HG03354 (cell line): ENCODE data around the gene PRICKLE3.

Experiments
- ATAC-seq: cut with Tn5 transposase; IDR thresholded peaks from one replicate; pipeline ENCODE4 v1.9.1; 2021; ENCODE audit warnings: mild to moderate bottlenecking; ENCODE audit not compliant: unreplicated experiment, poor library complexity, severe bottlenecking

Gene PRICKLE3

DNA sequence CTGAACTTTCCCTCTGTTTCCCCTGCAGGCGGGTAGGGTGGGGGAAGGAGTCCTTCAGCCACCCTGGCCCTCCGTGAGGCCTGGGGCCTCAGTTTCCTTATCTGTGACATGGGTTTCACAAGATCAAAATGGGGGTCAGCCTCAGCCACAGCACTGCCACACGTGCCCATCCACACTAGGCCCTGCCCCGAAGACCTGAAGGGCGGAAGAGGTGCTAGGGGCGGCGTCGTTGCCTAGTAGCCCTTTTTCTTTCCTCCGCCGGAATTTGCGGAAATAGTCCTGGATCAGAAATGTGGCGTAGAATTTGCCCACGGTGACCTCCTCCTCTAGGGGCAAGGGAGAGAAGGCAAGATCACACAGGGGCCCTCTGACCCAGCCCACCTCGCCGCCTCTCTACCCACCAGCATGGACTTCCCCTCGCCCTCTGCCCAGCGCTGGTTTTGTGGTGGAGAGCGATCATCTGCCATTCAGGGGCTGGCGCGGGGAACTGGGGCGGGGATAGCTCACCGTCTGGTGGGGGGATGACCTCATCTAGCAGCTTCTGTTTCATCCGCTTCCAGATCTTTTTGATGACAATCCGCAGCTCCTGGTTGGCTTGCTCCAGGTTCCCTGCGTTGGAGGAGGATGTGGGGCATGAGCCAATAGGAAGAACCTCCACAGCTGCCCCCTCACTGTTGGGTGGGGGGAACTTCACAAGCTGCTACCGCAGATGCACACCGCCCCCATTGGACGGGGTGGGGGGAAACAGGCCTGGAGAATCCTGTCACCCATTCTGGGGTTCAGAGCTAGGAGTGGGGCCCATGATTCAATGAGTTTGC is 23.5 kb upstream of the PRICKLE3 start:
- ATAC-seq = no peak

DNA sequence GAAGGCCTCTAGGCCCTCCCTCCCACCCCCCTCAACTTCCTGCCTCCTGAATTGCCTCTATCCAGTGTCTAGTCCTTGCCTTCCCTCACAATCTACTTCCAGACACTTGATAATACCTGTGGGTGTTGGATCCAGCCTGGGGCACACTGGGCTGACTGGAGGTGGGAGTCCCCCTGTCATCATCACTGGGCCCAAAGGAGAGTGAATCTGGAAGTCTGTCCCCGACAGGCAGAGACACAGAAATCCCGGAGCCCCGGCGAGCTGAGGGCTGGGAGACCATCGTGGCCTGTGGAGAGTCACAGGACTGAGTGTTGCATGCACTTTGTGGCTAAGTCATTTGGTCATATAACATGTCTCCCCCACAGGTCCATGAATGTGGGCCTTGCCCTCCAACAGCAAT is 22.2 kb upstream of the PRICKLE3 start:
- ATAC-seq = no peak

DNA sequence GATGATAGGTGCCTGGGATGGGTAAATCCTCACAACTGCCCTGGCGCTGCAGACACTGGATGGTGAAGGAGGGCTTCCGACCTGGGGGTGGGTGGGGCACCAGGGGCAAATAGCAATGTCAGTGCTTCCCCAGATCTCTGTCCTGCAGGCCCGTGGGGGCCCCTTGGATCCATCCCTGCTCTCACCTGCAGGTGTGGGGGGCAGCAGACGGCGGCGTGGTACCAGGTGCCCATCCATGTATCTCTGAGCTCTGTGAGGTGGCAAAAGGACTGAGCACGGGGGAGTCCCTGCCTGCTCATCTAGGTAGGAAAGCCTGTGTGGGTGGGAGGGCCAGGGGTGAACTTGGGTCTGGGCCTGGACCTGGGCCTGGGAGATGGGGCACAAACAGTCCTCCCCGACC is 20.4 kb upstream of the PRICKLE3 start:
- no peak for ATAC-seq

DNA sequence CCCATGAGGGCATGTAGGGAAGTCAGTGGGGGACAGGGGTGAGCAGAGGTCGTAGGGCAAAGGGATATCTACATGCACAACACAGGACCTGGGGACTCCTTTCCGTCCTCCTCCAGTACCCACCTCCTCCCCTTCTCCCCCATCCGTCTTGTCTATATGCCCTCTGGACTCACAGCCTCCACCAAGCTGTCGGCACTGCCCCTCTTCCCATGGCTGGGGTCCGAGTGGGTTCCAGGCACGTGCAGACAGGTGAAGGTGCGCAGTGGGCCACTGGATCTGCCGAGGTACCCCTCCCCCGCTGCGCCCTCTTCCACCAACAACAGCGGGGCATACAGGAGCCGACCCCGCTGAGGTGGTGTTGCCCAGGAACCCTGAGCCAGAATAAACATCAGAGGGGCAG is 19.3 kb upstream of the PRICKLE3 start:
- no peak for ATAC-seq

DNA sequence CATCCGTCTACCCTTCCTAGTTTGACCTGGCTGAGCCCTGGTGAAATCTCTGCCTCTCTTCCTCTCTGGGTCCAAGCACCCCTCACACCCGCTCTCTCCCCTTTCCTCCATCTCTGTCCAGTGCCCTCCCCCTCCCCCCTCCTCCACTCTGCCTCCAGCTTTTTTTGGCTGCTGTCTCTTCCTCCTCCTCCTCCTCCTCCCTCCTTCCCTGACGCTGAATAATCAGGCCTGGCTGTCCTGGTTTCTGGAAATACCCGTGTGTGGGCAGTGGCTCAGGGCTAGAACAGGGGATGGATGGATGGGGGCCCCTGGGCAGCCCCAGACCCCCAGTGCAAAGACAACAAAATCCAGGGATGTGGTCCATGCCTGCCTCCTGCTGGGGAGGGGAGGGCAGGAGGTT is 18.5 kb upstream of the PRICKLE3 start:
- ATAC-seq = no peak

DNA sequence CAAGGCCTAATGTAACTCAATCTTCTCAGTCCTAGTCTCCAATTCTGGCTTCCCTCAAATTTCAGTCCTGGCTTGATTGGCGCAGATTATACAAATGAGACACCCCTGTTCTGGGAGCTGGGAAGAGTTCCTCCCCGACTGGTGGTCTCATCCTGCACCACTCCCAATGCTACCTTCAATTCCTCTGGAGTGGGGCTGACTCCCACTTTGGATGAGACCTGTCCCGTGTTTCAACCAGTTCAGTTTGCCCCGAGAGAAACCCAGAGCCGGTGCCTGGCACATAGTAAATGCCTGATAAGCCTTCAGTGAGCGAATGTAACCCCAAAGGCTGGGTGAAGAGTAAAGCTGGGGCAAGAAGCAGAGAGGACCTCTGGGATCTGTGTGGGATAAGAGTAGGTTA is 17.8 kb upstream of the PRICKLE3 start:
- no peak for ATAC-seq

DNA sequence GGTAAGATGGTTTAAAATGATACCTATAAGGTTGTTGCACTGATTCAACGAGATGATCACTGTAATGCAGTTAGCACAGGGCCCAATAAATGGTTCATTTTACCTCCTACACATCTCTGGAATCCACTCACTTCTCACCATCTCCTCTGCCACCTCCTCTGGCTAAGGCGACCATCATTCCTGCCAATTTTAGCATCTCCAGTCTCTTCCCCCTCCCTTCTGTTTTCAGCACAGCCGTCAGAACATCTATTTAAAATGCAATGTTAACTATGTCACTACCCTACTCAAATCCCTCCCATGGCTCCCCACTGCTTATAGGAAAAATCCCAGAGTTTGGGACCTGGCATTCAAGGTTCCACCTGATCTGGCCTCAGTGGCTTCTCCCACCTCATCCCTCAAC is 17.4 kb upstream of the PRICKLE3 start:
- ATAC-seq = no peak

DNA sequence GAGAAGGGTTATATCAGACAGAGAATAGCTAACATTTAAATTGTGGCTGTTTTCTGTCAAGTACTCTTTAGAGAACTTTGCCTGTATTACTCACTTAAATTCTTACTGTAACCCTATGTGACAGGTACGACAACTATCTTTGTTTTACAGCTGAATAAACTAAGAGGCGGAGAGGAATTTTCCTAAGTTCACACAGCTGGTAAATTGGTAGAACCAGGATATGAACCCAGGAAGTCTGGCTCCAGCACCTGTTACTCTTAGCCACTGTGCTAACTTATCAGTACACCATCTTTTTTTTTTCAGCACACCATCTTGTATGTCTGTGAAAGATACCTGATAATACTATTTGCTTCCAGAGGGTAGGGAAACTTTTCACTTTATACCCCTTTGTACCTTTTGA is 15.8 kb upstream of the PRICKLE3 start:
- ATAC-seq = no peak

DNA sequence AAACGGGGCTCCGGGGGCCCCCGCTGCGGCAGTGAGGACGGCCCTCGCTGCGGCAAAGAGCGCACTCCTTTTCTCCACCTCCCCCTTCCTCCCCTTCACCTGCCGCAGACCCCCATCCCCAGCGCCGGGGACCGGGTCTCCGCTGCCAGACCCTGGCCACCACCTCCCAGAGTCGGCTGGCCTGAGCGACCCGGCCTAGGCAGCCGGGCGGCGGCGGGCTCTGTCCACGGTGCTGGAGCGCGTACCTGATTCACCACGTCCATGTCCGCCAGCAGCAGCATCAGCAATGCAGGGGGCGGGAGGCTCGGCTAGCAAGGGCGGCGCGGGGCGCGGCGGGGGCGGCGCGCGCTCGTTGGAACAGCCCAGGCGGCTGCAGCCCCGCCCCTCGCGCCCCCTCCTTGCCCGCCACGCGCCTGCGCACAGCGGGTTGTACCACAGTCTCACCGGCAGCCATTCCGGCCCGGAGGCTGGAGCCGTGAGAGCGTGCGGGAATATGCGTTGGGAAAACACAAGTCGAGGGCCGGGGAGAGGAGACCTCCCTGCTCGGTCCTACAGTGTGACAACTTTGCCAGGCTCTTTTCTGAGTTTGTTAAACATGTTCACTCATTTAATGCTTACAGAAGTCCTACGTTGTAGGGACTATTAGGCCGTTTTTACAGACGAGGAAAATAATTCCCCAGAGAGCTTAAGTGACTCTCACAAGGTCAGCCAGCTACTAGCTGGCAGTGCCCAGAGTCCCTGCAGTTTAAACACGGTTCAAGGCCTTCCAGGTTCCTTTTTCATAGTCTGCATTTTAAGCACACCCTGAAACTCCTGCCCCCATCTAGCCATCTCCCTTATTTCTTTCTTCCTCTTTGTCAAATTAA is 14.0 kb upstream of the PRICKLE3 start, which contains the start of gene SYP:
TSS of gene SYP (minus strand) at position 288 of the 866 bp plus-strand sequence. CDS start at position 281, 7 bp downstream.
- peak; percentile 97 for ATAC-seq

DNA sequence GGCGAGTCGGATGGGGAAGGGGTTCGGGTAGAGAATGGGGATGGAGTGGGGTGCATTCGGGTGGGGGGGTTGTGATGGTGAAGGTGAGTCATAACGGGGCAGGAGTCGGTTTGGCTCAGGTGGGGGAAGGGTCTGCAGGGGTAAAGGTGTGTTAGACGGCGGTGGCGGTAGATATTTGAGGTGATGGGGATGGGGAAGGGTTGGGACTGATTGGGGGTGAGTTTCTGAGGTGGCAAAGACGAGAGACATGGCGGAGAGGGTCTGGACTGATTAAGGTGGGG is 13.1 kb upstream of the PRICKLE3 start:
- no peak for ATAC-seq

DNA sequence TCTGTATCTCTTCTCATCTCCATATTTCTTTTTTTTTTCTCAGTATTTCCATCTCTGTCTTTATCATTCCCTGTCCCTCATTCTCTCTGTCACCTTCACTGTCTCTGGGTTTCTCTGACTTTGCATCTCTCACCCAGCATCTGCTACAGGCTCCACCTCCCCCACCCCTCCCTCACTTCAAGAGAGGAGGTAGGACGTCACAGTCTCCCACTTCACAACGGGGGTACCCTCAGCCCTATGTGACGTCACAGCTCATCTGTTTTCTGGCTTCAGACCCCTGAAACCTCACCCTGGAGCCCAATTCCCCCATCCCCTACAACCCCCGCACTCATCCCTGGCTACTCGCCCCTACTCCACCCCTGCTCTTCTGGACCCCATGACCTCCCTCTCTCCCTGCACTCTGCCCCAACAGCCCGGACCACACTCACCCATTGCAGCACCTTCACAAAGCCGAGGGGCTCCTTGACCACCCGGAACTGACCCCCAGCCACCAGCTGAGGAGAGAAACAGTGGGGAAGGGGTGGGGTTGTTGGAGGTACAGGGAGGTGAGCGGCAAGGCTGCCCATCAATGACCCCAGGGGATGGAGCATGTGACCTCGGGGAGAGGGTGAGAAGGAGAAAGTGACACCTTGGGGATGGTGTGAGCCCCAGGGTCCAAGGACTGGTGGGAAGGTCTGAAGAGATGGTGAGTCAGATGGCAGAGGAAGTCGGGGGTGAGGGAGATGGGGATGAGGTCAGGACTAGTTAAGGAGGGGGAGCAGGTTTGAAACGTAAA is 12.6 kb upstream of the PRICKLE3 start:
- ATAC-seq = no peak

DNA sequence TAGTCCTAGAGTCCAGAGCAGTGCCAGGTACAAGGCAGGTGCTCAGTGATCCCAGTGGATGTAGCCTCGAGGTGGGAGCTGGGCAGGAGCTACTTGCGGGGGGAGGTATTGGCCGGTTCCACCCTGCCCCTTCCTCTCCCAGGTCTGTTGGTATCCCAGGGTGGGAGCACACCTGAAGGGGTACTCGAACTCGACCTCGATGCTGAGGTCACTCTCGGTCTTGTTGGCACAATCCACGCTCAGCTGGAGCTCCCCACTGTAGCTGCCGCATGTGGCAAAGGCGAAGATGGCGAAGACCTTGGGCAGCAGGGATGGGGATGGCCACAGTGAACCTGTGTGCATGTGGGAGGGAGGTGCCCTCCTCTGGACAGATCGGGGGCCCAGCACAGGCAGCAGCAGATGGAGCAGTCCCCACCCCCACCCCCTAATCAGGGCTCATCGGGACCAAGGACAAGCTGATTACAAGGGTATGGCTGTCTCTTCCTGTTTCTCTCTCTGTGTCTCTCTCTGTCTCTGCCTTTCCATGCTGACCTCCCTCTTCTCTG is 11.4 kb upstream of the PRICKLE3 start:
- no peak for ATAC-seq

DNA sequence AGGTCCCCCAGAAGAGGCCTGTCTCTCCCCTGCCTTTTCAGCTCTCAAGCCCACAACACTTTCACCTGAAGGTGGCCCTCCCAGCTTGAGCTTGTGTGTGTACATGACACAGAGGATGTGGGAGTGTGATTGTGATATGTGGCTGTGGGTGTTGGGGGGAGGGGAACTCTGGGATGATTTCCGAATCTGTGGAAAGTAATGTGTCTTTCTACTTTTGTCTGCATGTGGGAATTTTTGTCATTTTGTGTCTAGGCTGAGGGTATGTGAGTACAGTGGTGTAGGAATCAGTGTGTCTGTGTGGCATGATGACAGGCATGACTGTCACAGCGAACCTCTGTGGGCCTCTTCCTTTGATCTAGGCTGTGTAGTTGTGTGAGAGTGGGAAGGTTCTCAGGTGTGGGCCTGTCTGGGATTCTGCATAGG is 7.4 kb upstream of the PRICKLE3 start:
- no peak for ATAC-seq

DNA sequence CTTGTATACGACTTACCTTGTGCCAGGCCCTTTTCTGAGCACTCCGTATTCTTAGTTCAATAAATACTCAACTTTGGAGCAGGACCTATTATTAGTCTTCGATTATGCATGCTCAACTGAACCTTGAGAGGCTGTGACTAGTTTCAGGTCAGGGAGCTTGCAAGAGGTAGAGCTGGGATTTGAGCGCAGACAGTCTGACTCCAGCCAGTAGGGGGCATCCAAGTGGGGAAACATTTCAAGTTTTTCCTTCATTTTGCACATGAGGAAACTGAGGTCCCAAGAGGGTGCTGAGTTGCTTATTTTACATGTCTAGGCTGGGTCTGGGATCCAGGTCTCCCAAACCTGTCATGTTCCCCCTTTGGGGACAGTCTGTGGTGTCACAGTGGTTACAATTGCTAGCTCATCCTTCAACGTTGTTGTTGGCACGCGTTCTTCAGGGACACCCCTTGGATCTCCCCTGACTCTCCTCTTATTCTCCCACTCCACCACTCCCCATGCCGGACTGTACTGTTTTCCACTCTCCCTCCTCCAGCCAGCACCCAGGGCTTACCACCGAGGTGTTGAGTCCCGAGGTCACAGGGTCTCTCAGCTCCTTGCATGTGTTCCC is 6.7 kb upstream of the PRICKLE3 start:
- ATAC-seq = no peak

DNA sequence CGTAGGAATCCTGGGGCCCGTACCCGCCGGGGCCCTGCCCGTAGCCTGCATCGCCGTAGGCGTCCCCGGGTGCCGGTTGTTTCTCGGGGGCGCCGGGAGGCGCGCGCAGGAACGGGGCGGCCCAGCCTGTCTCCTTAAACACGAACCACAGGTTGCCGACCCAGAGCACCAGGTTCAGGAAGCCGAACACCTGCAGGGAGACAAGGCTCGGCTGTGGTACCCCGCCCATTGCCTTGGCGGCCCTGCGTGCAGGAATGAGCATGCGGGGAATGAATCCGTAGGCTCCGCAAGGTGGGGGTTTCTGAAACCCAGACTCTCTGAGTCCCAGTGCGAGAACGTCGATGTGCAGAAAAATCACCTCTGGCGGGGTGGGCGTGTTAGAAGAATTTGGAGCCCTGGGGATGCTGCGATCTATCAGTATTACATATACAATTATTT is 5.4 kb upstream of the PRICKLE3 start:
- ATAC-seq = peak; percentile 14

DNA sequence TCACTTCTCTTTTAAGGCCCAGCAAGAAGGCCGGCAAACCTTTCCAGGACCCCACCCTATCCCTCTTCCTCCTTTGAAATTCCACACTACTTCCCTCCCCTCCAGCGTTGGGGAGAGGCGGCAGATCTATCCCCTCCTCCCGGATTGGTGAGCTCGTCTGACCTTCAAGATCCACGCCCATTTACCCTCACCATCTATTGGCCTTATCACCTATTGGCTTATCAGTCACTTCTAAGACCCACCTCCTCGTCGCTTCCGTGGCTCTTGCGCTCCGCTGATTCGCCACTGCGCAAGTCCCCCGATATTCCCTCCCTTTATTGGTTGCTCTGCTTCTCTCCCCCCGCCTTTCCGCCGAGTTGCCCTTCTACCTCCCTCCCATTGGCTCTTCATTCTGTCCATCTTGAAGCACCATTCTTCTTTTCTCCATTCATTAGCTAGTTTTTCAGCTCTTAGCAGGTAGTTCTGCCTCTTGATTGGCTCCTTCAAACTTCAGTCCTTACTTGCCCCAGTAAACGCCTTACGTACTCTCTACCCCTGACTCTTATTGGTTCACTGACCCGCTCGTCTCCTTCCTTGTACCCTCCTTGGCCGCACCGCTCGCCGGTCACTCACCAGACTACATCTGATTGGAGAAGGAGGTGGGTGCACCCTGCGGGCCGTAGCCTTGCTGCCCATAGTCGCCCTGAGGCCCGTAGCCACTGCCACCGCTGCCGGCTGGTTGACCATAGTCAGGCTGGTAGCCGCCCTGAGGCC is 4.8 kb upstream of the PRICKLE3 start:
- ATAC-seq = peak; percentile 91

DNA sequence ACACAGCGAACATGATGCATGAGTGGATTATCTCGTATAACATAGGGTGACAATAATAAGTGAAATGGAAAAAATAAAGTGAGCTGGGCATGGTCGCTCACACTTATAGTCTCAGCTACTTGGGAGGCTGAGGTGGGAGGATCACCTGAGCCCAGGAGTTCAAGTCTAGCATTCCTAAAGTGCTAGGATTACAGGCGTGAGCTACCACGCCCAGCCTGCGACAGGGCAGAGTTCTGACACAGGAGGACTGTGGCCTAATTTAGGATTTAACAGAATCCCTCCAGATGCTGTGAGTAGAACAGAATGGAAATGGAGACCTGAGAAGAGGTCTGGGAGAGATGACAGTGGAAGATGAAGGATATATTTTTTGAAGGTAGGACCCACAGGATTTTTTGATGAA is 3.4 kb upstream of the PRICKLE3 start:
- no peak for ATAC-seq

DNA sequence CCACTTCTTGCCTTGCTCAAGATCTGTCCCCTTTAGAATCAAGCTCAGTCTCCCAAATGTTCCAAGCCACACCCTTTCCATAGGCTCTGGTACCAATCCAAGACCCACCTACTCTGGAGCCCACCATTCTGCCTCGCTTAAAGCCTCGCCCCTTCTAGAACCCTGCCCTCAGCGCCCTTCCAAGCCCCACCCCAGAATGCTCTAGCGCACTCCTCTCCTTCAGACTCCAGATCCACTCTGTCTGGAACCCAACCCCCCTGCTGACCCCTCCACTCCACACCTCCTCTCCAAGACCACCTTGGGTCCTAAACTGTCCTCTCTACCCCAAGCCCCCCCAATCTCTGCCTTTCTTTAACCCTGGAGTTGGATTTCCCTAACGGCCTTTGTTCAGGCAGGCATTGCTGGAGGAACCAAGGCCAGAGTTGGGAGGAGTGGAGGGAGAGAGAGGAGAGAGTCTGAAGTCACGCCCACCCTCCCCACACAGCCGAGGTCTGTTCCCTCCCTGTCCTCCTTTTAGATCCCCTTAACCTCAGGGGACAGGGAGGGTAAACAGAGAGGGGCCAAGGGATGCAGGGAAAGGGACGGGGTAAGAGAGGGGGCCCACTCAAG is 2.4 kb upstream of the PRICKLE3 start:
- no peak for ATAC-seq

DNA sequence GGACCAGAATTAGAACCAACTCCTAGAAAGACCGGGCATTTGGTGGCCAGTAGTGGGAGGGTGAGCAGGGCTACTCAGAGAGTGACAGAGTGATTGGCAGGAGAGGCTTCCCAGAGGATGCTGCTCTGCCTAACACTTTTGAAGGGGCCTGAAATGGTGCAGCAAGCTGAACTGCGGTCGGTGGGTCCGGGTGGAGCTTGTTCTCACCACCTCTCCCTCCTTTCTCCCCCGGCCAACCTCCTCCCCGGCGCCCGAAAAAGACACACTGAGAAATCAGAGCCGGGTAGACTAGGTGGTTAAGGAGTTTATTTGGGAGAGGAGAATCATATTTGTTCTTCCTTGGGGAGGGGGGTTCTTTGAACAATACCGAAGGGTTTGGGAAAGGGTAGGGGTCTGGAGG is 1.4 kb upstream of the PRICKLE3 start:
- ATAC-seq = no peak
